Stomach (tissue), 4 donors: Measurements from ENCODE around the gene CACNG6.
"Not testable (repeated sequence)": the region's sequence is repeated elsewhere in the genome, so short reads cannot be mapped to it uniquely, and the experiment has no call there.

Experiments used
- CTCF ChIP-seq, 7 experiments: fragments of 450-650 bp in 4 of 7; fragments of 200-600 bp in 3 of 7; sonication (generic) in 3 of 7; IDR thresholded peaks; one replicate each; pipeline ENCODE4 v1.5.1; 2016 to 2019; ENCODE audit warnings: antibody characterized with exemption in 7 of 7, control low read depth in 2 of 7, mild to moderate bottlenecking in 1 of 7
- POLR2A ChIP-seq, 4 donors: fragments of 450-650 bp; IDR thresholded peaks; one replicate each; pipeline ENCODE4 v1.6.1; 2016; ENCODE audit warnings: antibody characterized with exemption in 4 of 4, control low read depth in 2 of 4, mild to moderate bottlenecking in 1 of 4, moderate library complexity in 1 of 4
- POLR2AphosphoS5 ChIP-seq, 3 donors: sonication (generic); formaldehyde crosslinking; IDR thresholded peaks; one replicate each; pipeline ENCODE4 v1.6.1; 2016; ENCODE audit warnings: antibody characterized with exemption in 3 of 3

GRCh38 chr19:53948611-53949010, 42.8 kb upstream of the CACNG6 start:
- not testable (repeated sequence) for TF ChIP-seq CTCF, POLR2A, POLR2AphosphoS5 (IDR thresholded peaks at IDR 0.05)
